K562 (cell line): ENCODE measurements around the gene CYP51A1. TPM values are rescaled to one million over a fixed set of nuclear protein-coding genes. Genes with fewer than 3 reads are reported as not detected.

Source experiments
- ATAC-seq: fragments of 200-7000 bp; cut with Tn5 transposase; 3 replicates; pipeline ENCODE4 v1.9.1; 2020; ENCODE audit warnings: moderate library complexity
- BruUV-seq: library from RNA; stranded (reverse); fragments of 400-500 nt; replicated peaks from 2 replicates; lab custom pipeline; 2021; lab: Mats Ljungman, UMichigan
- CTCF ChIA-PET: fragments of 300-600 bp; formaldehyde crosslinking; extraction: SDS; loops from one replicate; lab custom pipeline; 2021; ENCODE audit warnings: low intra/inter-chr PET ratio; lab: Yijun Ruan, JAX
- POLR2A ChIA-PET: fragments of 300-600, 350-650 bp; sonication (Branson Sonifier 250); formaldehyde crosslinking; extraction: SDS; loops from one replicate; lab custom pipeline; 2021; ENCODE audit warnings: antibody characterized with exemption, inconsistent platforms; lab: Yijun Ruan, JAX
- DNase-seq, 4 experiments: peaks; one replicate each; pipeline versions ENCODE4 v3.0.0 to v3.0.0-alpha.2; 2011 to 2018; ENCODE audit warnings: low spot score in 3 of 4, mixed read lengths in 3 of 4; ENCODE audit errors: extremely low read depth in 1 of 4
- FAIRE-seq: peaks from 2 replicates; lab custom pipeline; 2011; peaks lifted over from hg19 to GRCh38; lab: Jason Lieb, UNC
- H2AFZ ChIP-seq: 2 replicates; pipeline ENCODE4 v1.6.0; 2011; ENCODE audit warnings: low read depth, low read length, control low read depth, inconsistent platforms
- H3K27ac ChIP-seq: fragments of 200-600 bp; 3 replicates; pipeline ENCODE4 v1.8.0; 2011; ENCODE audit warnings: low read depth, mild to moderate bottlenecking, control low read depth, inconsistent platforms, low read length, moderate library complexity, mixed read lengths; ENCODE audit errors: extremely low read depth
- H3K27me3 ChIP-seq, 2 experiments: fragments of 300-600 bp in 1 of 2; 2 replicates in 1 of 2; 3 replicates in 1 of 2; pipeline versions ENCODE4 v1.6.0 to v1.8.0; 2011; ENCODE audit warnings: inconsistent platforms in 2 of 2, low read length in 2 of 2, mild to moderate bottlenecking in 1 of 2, mixed read lengths in 1 of 2, moderate library complexity in 1 of 2; ENCODE audit not compliant: control insufficient read depth in 2 of 2, insufficient read depth in 2 of 2
- H3K36me3 ChIP-seq: fragments of 300-600 bp; 3 replicates; pipeline ENCODE4 v1.8.0; 2011; ENCODE audit warnings: mild to moderate bottlenecking, low read length, inconsistent platforms; ENCODE audit not compliant: control insufficient read depth, insufficient read depth
- H3K4me1 ChIP-seq, 2 experiments: fragments of 200-600 bp in 1 of 2; replicated peaks in 1 of 2; 2 replicates in 1 of 2; 3 replicates in 1 of 2; pipeline versions ENCODE4 v1.5.1 to v1.8.0; 2011; ENCODE audit warnings: inconsistent platforms in 2 of 2, low read length in 2 of 2, mild to moderate bottlenecking in 1 of 2, mixed read lengths in 1 of 2, moderate library complexity in 1 of 2; ENCODE audit not compliant: control insufficient read depth in 2 of 2, insufficient read depth in 2 of 2
- H3K4me2 ChIP-seq: 2 replicates; pipeline ENCODE4 v1.6.1; 2011; ENCODE audit warnings: low read length, control low read depth, inconsistent platforms, mixed read lengths; ENCODE audit not compliant: insufficient read depth
- H3K4me3 ChIP-seq: fragments of 200-600 bp; sonication (generic), shearing (Covaris generic); 2 replicates; pipeline ENCODE4 v1.5.1; 2016; ENCODE audit warnings: control low read depth, inconsistent platforms
- H3K79me2 ChIP-seq: fragments of 200-600 bp; 3 replicates; pipeline ENCODE4 v1.8.0; 2011; ENCODE audit warnings: low read length, inconsistent platforms; ENCODE audit not compliant: control insufficient read depth, insufficient read depth
- H3K9ac ChIP-seq, 2 experiments: 2 replicates each; pipeline versions ENCODE4 v1.6.0 to v1.6.1; 2011; ENCODE audit warnings: low read depth in 2 of 2, low read length in 2 of 2, control low read depth in 1 of 2, inconsistent platforms in 1 of 2, mild to moderate bottlenecking in 1 of 2, mixed read lengths in 1 of 2; ENCODE audit not compliant: insufficient read depth in 1 of 2
- H3K9me1 ChIP-seq: one replicate; pipeline ENCODE4 v1.6.0; 2011; ENCODE audit warnings: inconsistent platforms, mild to moderate bottlenecking, low read length, moderate library complexity; ENCODE audit not compliant: control insufficient read depth, insufficient read depth
- H3K9me3 ChIP-seq: replicated peaks from 2 replicates; pipeline ENCODE4 v1.5.1; 2011; ENCODE audit warnings: low read depth, low read length, inconsistent platforms; ENCODE audit not compliant: control insufficient read depth, insufficient read depth
- H4K20me1 ChIP-seq: replicated peaks from 2 replicates; pipeline ENCODE4 v1.6.1; 2011; ENCODE audit warnings: low read length, inconsistent platforms, mixed read lengths; ENCODE audit not compliant: control insufficient read depth, insufficient read depth
- EHMT2 ChIP-seq: fragments of 450-650 bp; IDR thresholded peaks from 2 replicates; pipeline ENCODE4 v1.6.1; 2018; ENCODE audit warnings: antibody characterized with exemption
- IFI16 ChIP-seq: fragments of 250-450 bp; sonication (Bioruptor Pico); IDR thresholded peaks from 2 replicates; pipeline ENCODE4 v2.1.2; 2022; ENCODE audit warnings: mild to moderate bottlenecking, inconsistent platforms
- KLF13 ChIP-seq: fragments of 450-650 bp; IDR thresholded peaks from 2 replicates; pipeline ENCODE4 v1.6.1; 2016; ENCODE audit warnings: missing genetic modification characterization, low read depth, mild to moderate bottlenecking, missing compliant biosample characterization, moderate library complexity, borderline replicate concordance
- KLF16 ChIP-seq: IDR thresholded peaks from 2 replicates; pipeline ENCODE4 v1.6.1; 2016; ENCODE audit warnings: antibody characterized with exemption
- POLR3A ChIP-seq: IDR thresholded peaks from 2 replicates; pipeline ENCODE4 v1.6.1; 2011; ENCODE audit warnings: borderline replicate concordance, mild to moderate bottlenecking, moderate library complexity; ENCODE audit not compliant: insufficient read length, insufficient read depth; ENCODE audit errors: extremely low read depth
- SPI1 ChIP-seq: IDR thresholded peaks from 2 replicates; pipeline ENCODE4 v1.6.1; 2011; ENCODE audit warnings: low read depth, low read length, control low read depth, borderline replicate concordance
- TCF3 ChIP-seq: sonication (generic); formaldehyde crosslinking; IDR thresholded peaks from 2 replicates; pipeline ENCODE4 v1.4.0; 2020; ENCODE audit warnings: mild to moderate bottlenecking, missing genetic modification reagents
- TCFL5 ChIP-seq: fragments of 250-450 bp; sonication (Bioruptor Pico); conservative IDR thresholded peaks from 2 replicates; pipeline ENCODE4 v1.6.1; 2021; ENCODE audit warnings: mild to moderate bottlenecking, moderate library complexity, matching md5 sums
- ZNF316 ChIP-seq: fragments of 450-650 bp; IDR thresholded peaks from 2 replicates; pipeline ENCODE4 v1.6.1; 2016
- WGBS: fragments of 100-300 bp; shearing (Covaris generic); methylation state at CpG from one replicate; pipeline ENCODE4 v1.1.6; 2016; ENCODE audit warnings: low coverage, mixed read lengths; ENCODE audit not compliant: insufficient coverage; ENCODE audit errors: missing lambda C conversion rate; 5-methylcytosine and 5-hydroxymethylcytosine counted together
- in situ Hi-C: fragments of 300-500 bp; cut with MboI; formaldehyde crosslinking; loops from 4 replicates; pipeline ENCODE4 v1.15.0; 2018; ENCODE audit warnings: inconsistent platforms, mixed read lengths
- intact Hi-C: fragments of 100-400 bp; cut with micrococcal nuclease; formaldehyde crosslinking; loops from 2 replicates; pipeline ENCODE4 v1.14.2; 2022
- polyA plus RNA-seq, 8 experiments: library from polyadenylated mRNA; depleted of rRNA in 4 of 8; stranded (reverse) in 5 of 8; unstranded in 3 of 8; fragments of >200 nt; fragmentation: Nextera tagmentation in 2 of 8; fragmentation: Illumina TruSeq in 1 of 8; extraction: Ambion mirVana in 2 of 8; extraction: Trizol in 1 of 8; gene quantifications; 2 replicates each; pipeline versions ENCODE4 v1.2.1 to v1.2.3, GENCODE V29; 2011 to 2014; ENCODE audit warnings: inconsistent platforms in 1 of 8, missing spikeins in 1 of 8
- total RNA-seq, 7 experiments: library from RNA; depleted of rRNA in 6 of 7; stranded (reverse); fragments of >200 nt in 6 of 7; fragmentation: Illumina TruSeq in 2 of 7; extraction: Trizol in 2 of 7; gene quantifications; 2 replicates each; pipeline versions ENCODE4 v1.2.1 to v1.2.3, GENCODE V29; 2011 to 2021; ENCODE audit warnings: low replicate concordance in 1 of 7
- TF ChIP-seq, protein P1 (sequence below): fragments of 450-650 bp; IDR thresholded peaks from 2 replicates; pipeline ENCODE4 v1.6.1; 2018; ENCODE audit warnings: mild to moderate bottlenecking, low read depth; ENCODE audit not compliant: partially characterized antibody
- TF ChIP-seq, protein P2 (sequence below): sonication (generic); formaldehyde crosslinking; IDR thresholded peaks from 2 replicates; pipeline ENCODE4 v1.8.0; 2022; ENCODE audit warnings: mild to moderate bottlenecking, missing genetic modification reagents

The CYP51A1 gene
- total and polyA plus RNA-seq, 9 of the 15 experiments (the other 6 are each of a cell fraction or from before 2014, with no cell fraction given) = 35.4 to 151 (median 80.3) TPM

DNA sequence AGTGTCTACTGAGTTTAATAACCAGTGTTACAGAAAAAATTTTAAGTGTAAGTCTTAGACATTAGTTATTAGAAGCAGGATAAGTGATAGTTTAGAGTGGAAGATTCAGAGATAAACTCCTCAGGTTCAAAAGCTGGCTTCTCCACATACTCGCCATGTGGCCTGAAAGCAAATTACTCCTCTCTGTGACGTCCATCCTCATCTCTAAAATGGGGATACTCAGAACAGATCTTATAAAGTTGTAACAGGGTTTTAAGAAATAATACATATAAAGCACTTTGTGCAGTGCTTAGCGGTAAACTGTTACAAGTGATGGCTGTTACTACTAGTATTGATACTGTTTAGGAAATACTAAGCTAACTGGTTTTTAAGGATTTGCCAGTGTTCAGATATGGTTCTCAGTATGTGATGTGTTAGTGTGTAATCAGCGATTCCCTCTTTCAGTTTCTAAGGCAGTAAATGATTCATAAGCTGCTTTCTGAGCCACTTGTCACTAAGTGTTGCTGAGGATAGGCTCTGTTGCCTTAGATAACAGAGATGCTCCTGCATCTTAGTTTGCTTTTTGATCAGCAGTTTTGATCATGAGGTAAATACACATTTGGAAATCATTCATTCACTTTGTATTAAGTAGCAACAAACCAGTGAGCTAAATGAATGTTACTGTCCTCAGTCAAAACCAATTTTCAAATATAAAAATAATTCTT, 58.7 kb downstream of the CYP51A1 start:
- ATAC-seq = peak; percentile 42; the same call in 2 of the 3 replicates
- CTCF ChIA-PET = no interaction called here
- Histone ChIP-seq H3K4me3 (no peak overlapping the region), H3K4me2 (no peak overlapping the region), H3K4me1 (no peaks in the 10 kb centered on the region), H4K20me1 (no peaks in the 10 kb centered on the region), H2AFZ (no peak overlapping the region), H3K9me1 (no peaks in the 10 kb centered on the region), H3K27me3 (no peaks in the 10 kb centered on the region), H3K36me3 (peaks cover 28% of the 10 kb centered on the region), H3K27ac (no peak overlapping the region), H3K79me2 (no peaks in the 10 kb centered on the region), H3K9me3 (no peaks in the 10 kb centered on the region), H3K9ac (no peak overlapping the region)
- FAIRE-seq = no peak
- in situ Hi-C loops = no loop called here
- BruUV-seq = no TSS peak
- POLR2A ChIA-PET = interaction anchor here (1.5 kb wide), 1 partner anchor 14 kb away, joined by 3 read pairs; no protein-coding TSS in a partner anchor
- intact Hi-C loops = no loop called here
- DNase-seq = no peak
- 68% methylated on average over 4 of the region's 4 CpGs for WGBS
- TF ChIP-seq TCF3 (CRISPR knock-in tag) = no peak
- TF ChIP-seq IFI16 (CRISPR knock-in tag) = no peak
- TF ChIP-seq KLF16 = no peak
- TF ChIP-seq TCFL5 (CRISPR knock-in tag) = no peak
- TF ChIP-seq KLF13 (tag) = no peak
- no peak for TF ChIP-seq EHMT2
- no peak for TF ChIP-seq POLR3A
- TF ChIP-seq, protein P1, sequence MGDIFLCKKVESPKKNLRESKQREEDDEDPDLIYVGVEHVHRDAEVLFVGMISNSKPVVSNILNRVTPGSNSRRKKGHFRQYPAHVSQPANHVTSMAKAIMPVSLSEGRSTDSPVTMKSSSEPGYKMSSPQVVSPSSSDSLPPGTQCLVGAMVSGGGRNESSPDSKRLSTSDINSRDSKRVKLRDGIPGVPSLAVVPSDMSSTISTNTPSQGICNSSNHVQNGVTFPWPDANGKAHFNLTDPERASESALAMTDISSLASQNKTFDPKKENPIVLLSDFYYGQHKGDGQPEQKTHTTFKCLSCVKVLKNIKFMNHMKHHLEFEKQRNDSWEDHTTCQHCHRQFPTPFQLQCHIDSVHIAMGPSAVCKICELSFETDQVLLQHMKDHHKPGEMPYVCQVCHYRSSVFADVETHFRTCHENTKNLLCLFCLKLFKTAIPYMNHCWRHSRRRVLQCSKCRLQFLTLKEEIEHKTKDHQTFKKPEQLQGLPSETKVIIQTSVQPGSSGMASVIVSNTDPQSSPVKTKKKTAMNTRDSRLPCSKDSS = no peak
- TF ChIP-seq, protein P2, sequence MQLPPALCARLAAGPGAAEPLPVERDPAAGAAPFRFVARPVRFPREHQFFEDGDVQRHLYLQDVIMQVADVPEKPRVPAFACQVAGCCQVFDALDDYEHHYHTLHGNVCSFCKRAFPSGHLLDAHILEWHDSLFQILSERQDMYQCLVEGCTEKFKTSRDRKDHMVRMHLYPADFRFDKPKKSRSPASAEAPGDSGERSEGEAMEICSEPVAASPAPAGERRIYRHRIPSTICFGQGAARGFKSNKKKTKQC = no peak
- no peak for TF ChIP-seq SPI1
- TF ChIP-seq ZNF316 = no peak
